Measurements from ENCODE around the gene GRK5.

The GRK5 gene

DNA sequence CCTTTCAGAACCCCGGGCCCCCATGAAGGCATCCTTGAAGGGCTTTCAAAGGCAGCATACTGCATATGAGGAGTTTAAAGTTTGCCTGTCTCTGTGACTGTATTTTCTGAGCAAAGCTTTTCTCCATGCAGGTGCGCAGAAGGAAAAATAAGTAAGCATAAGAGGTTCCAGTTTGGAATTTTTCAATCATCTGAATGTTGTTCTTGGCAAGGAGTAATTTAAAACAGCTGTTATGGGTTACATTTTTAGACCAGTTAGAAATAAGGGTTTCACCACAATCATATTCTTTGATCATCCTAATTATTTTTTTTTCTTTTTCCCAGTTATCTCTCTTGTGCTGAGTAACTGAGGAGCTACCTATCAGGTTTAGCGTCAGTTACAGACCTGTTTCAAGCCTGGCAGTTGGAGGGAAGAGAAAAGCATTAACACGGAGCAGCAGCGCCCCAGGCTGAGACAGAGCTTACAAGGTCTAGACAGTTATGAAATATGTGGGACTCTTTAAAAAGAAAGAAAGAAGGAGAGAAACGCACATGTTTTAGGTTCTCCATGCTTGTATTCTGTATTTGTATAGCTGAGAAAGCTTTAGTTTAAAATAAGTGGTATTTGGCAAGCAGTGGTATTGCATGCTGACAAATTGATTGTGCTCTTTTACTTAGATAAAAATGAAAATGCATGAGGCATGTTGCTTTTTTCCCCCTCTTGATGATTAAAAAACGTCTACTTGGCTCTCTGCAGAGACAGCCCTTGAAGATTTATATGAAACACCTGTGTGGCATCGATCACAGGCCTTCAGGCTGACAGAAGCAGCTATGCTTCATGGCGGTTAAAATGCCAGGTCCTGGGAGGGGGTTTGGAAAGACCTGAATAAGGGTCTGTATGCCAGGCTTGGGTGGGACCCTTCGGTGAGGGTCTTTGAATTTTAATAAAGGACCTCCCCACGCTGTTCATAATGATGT lies 157.6 kb downstream of the GRK5 start:
- H3K4me3 ChIP-seq = no peak overlapping the region
- no peaks in the 10 kb centered on the region for H3K27me3 ChIP-seq
- H3K9me3 ChIP-seq = no peaks in the 10 kb centered on the region
- peaks cover 0 to 68% (median 34%) of the 10 kb centered on the region in 4 donors for H3K4me1 ChIP-seq
- TF ChIP-seq, protein P1, sequence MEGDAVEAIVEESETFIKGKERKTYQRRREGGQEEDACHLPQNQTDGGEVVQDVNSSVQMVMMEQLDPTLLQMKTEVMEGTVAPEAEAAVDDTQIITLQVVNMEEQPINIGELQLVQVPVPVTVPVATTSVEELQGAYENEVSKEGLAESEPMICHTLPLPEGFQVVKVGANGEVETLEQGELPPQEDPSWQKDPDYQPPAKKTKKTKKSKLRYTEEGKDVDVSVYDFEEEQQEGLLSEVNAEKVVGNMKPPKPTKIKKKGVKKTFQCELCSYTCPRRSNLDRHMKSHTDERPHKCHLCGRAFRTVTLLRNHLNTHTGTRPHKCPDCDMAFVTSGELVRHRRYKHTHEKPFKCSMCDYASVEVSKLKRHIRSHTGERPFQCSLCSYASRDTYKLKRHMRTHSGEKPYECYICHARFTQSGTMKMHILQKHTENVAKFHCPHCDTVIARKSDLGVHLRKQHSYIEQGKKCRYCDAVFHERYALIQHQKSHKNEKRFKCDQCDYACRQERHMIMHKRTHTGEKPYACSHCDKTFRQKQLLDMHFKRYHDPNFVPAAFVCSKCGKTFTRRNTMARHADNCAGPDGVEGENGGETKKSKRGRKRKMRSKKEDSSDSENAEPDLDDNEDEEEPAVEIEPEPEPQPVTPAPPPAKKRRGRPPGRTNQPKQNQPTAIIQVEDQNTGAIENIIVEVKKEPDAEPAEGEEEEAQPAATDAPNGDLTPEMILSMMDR (IDR thresholded peaks at IDR 0.05) = no peak
- intact Hi-C loops (cut with DNase I; ENCODE audit: low total_unique reads) = no loop called here
- H3K36me3 ChIP-seq = no peaks in the 10 kb centered on the region
- DNase-seq = no peak
- peak overlapping the region in 1 of 2 donors; percentile 24 for H3K27ac ChIP-seq

DNA sequence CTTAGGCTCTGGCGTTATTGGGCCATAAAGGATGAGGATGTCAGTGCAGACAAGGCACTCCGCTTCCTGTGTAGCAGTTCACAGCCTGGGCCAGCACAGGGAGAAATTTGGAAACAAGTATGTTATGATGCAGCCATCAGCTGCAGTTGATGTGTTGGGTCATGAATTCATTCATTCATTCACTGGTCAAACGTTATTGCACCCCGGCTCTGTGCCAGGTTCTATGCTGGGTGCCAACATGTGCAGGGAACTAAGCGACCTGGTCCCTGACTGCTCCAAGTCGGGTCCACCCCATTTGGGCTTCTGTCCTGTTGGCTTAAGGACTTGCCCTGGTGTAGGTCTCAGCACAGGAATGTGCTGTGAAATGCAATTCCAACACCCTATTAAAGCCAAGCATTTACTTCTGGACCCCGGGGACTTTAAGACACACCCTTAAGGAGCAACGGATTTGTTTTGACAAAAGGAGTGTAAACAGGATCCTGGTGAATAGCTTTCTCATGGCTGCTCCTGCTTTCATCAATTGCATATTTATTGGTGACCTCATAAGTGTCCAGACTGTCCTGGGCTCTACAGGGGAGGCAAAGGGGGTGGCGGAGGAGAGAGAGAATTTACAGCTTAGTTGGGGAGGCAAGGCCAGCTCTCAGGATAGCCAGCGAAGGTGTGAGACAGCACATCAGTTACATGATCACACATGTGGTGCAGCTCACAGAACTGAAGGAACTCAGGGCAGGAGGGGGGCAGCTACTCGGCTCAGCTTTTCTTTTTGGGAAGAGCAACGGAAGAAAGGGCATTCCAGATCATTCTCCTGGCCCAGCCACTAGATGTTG lies 158.6 kb downstream of the GRK5 start:
- TF ChIP-seq, protein P1 (IDR thresholded peaks at IDR 0.05) = no peak
- no peak overlapping the region for H3K27ac ChIP-seq
- DNase-seq = no peak
- H3K27me3 ChIP-seq = no peaks in the 10 kb centered on the region
- H3K4me3 ChIP-seq = no peak overlapping the region
- H3K4me1 ChIP-seq = peaks cover 0 to 79% (median 44%) of the 10 kb centered on the region in 4 donors
- intact Hi-C loops (cut with DNase I; ENCODE audit: low total_unique reads) = no loop called here
- H3K36me3 ChIP-seq = no peaks in the 10 kb centered on the region
- no peaks in the 10 kb centered on the region for H3K9me3 ChIP-seq

DNA sequence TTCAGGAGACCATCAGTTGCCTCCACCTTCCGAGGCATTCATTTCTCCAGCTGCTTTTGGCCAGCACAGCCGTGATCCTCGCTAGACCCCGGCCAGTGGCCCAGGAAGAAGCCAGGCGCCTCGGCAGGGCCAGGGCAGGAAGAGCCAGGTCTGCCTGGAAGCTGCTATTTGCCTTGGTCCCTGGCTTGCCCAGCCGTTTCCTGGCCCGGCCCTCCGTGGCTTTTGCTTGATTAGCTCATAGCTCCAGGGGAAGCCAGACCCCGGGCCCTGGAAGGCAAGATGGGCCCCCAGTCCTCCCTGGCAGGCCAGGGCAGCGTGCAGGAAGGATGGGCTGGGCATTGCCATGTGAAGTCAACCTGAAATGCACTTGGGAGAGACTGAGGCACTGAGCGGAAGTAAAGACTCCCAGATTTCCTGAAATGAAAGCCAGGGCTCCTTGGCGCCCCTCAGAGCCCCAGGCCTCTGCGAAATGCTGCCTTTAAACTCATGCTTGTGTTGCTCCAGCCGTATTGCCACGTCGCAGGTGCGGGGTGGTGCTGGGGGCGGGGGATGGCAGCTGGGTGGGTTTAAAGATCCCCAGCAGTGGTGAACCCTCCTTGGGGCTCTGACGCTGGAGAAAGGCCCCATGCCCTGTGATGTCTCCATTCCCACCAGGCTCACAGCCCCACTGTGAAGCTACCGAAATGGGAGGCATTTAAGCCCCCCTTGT lies 160.6 kb downstream of the GRK5 start:
- Histone ChIP-seq H3K4me3 (no peak overlapping the region), H3K36me3 (no peaks in the 10 kb centered on the region), H3K27ac (no peak overlapping the region), H3K4me1 (peaks cover 0 to 83% (median 52%) of the 10 kb centered on the region in 4 donors), H3K9me3 (no peaks in the 10 kb centered on the region), H3K27me3 (no peaks in the 10 kb centered on the region)
- no peak for DNase-seq
- TF ChIP-seq, protein P1 (IDR thresholded peaks at IDR 0.05) = no peak
- intact Hi-C loops (cut with DNase I; ENCODE audit: low total_unique reads) = no loop called here

DNA sequence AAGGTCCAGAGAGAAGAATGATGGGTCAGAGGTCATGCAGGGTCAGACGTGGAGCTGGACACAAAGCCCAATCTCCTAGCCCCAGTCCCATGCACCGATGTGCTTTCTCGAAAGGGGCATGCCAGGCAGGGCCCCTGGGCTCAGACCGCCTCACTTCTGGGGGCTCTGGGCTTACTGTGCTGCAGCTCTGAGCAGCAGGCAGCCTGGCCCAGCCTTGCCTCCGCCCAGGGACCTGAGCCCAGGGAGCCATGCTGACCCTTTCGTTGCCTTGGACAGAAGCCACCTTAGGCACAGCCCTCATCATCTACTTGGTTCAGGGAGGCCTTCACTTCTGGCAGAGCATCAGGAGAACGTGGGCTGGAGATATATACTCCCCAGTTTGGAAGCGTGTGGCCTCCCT lies 161.2 kb downstream of the GRK5 start:
- TF ChIP-seq, protein P1 (IDR thresholded peaks at IDR 0.05) = no peak
- Histone ChIP-seq H3K9me3 (no peaks in the 10 kb centered on the region), H3K36me3 (no peaks in the 10 kb centered on the region), H3K4me3 (no peak overlapping the region), H3K27me3 (no peaks in the 10 kb centered on the region), H3K4me1 (peaks cover 0 to 83% (median 52%) of the 10 kb centered on the region in 4 donors), H3K27ac (peak overlapping the region in 1 of 2 donors; percentile 67)
- intact Hi-C loops (cut with DNase I; ENCODE audit: low total_unique reads) = no loop called here
- DNase-seq = no peak

Data from tibial artery (tissue), 4 donors.